ENCODE results near the gene CDYL.
A peak's percentile ranks its signal among the peaks of the same experiment; 100 is the strongest.
"Not testable (repeated sequence)": the region's sequence is repeated elsewhere in the genome, so short reads cannot be mapped to it uniquely, and the experiment has no call there.

Gene CDYL

DNA sequence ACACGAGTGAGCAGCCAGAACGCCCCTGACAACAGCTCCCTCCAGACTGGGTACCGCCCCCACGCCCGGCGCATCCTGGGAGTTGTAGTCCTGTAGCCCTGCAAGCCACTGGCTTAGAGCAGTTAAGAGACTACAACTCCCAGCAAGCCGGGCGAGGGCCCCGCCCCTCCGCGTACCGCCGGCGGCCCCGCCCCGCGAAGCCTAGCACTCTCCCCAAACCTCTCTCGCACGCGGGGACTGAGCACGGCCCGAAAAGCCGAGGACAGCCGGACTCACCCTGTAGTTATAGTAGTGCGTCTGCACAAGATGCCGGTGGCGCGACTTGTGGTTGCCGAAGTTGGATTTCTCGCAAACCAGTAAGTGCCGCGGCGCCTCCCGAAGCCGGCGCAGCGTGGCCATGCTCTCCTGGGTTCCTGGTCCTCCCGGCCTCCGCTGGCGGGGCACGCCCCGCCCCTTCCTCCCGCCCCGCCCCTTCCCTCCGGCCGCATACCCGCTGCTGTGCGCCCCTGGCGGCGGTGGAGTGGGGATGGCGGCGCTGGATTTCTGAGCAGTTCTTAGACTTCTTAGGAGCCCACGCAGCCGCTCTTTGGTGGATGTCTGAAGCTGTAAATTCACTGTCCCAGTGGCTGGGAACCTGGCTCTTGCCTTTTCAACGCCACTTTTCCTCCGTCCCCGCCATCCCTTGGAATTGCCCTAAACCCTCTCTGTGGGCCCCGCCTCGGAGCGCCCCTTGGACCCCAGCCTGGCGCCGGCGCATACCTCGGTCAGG is 227.6 kb downstream of the CDYL start, which contains the start of gene RPP40:
Gene RPP40, minus strand, starts transcription at position 434 of the 769 bp plus-strand sequence. Its CDS starts 35 bp downstream, at position 399.
- no peaks in the 10 kb centered on the region for H3K36me3 ChIP-seq (ENCODE audit: control insufficient read depth, insufficient read depth, low read length)
- no peaks in the 10 kb centered on the region for H3K4me1 ChIP-seq
- no peaks in the 10 kb centered on the region for H3K9me3 ChIP-seq (ENCODE audit: control insufficient read depth, low read length)
- peak within 1 kb of the TSS; percentile 92 for H3K4me2 ChIP-seq (ENCODE audit: low read length)
- no peaks in the 10 kb centered on the region for H3K27me3 ChIP-seq (ENCODE audit: control insufficient read depth, insufficient read depth, low read length)
- H3K9ac ChIP-seq, result no peak within 1 kb of the TSS
- no peaks in the 10 kb centered on the region for H3K79me2 ChIP-seq
- H3K27ac ChIP-seq, result peak within 1 kb of the TSS; percentile 62
- peak within 1 kb of the TSS; percentile 94 for H2AFZ ChIP-seq
- TF ChIP-seq, protein P1, sequence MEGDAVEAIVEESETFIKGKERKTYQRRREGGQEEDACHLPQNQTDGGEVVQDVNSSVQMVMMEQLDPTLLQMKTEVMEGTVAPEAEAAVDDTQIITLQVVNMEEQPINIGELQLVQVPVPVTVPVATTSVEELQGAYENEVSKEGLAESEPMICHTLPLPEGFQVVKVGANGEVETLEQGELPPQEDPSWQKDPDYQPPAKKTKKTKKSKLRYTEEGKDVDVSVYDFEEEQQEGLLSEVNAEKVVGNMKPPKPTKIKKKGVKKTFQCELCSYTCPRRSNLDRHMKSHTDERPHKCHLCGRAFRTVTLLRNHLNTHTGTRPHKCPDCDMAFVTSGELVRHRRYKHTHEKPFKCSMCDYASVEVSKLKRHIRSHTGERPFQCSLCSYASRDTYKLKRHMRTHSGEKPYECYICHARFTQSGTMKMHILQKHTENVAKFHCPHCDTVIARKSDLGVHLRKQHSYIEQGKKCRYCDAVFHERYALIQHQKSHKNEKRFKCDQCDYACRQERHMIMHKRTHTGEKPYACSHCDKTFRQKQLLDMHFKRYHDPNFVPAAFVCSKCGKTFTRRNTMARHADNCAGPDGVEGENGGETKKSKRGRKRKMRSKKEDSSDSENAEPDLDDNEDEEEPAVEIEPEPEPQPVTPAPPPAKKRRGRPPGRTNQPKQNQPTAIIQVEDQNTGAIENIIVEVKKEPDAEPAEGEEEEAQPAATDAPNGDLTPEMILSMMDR (IDR thresholded peaks at IDR 0.05), result peak; percentile 96
- H3K4me3 ChIP-seq (ENCODE audit: low read depth, low read length), result peak within 1 kb of the TSS; percentile 83

DNA sequence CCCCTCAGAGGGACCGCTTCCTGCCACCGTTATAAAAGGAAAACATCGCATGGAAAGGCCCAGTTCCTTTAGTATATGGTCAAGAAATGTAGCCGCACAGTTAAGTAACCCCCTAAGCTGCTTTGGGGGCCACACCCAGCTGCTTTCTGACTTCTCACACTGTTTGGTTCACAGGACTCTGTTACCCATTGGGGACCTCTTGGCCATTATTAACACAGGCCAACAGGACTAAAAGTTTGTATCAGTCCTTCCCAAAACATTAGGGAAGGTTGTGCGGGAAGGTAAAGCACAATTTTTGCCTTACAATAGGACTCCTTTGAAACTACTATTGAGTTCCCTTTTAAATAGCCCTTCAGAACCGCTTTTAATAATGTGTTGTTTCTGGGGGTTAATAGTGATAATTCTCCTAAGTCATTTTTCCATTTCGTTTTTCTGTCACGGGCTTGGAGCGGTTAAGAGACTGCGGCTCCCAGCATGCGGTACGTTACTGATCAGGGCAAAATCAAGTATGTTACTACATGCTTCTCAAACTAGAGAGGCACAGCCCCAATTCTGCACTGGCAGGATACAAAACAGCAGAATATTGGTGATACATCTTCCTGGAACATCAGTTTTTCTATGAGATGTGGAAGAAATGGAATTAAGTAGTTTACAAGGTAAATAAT is 228.3 kb downstream of the CDYL start:
- no peaks in the 10 kb centered on the region for H3K4me1 ChIP-seq
- H3K4me3 ChIP-seq (ENCODE audit: low read depth, low read length), result peak overlapping the region; percentile 83
- H2AFZ ChIP-seq, result peak overlapping the region; percentile 94
- H3K27me3 ChIP-seq (ENCODE audit: control insufficient read depth, insufficient read depth, low read length), result no peaks in the 10 kb centered on the region
- H3K9ac ChIP-seq, result no peak overlapping the region
- TF ChIP-seq, protein P1 (IDR thresholded peaks at IDR 0.05), result no peak
- no peaks in the 10 kb centered on the region for H3K79me2 ChIP-seq
- H3K4me2 ChIP-seq (ENCODE audit: low read length), result peak overlapping the region; percentile 92
- no peaks in the 10 kb centered on the region for H3K36me3 ChIP-seq (ENCODE audit: control insufficient read depth, insufficient read depth, low read length)
- H3K27ac ChIP-seq, result peak overlapping the region; percentile 62
- no peaks in the 10 kb centered on the region for H3K9me3 ChIP-seq (ENCODE audit: control insufficient read depth, low read length)

DNA sequence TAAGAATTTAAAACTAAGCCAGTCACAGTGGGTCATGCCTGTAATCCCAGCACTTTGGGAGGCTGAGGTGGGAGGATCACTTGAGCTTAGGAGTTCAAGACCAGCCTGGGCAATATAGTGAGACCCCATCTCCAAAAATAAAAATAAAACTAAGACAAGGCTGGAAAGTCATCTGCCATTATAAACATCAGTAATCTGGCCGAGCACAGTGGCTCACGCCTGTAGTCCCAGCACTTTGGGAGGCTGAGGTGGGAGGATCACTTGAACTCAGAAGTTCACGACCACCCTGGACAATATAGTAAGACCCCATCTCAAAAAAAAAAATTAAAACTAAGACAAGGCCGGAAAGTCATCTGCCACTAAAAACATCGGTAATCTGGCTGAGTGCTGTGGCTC is 228.8 kb downstream of the CDYL start:
- not testable (repeated sequence) for H3K27me3 ChIP-seq (ENCODE audit: control insufficient read depth, insufficient read depth, low read length); H3K4me3 ChIP-seq (ENCODE audit: low read depth, low read length); H3K79me2 ChIP-seq; H3K9ac ChIP-seq; H3K4me1 ChIP-seq; H3K4me2 ChIP-seq (ENCODE audit: low read length); H3K9me3 ChIP-seq (ENCODE audit: control insufficient read depth, low read length); H3K36me3 ChIP-seq (ENCODE audit: control insufficient read depth, insufficient read depth, low read length)
- peak overlapping the region; percentile 62 for H3K27ac ChIP-seq
- H2AFZ ChIP-seq, result peak overlapping the region; percentile 94
